SW 1271 (cell line): Measurements from ENCODE around the gene RAPGEF5.

Experiments
- DNase-seq, 2 experiments: peaks; one replicate each; lab custom pipeline; 2025; lab: John Stamatoyannopoulos, UW

Gene RAPGEF5

DNA sequence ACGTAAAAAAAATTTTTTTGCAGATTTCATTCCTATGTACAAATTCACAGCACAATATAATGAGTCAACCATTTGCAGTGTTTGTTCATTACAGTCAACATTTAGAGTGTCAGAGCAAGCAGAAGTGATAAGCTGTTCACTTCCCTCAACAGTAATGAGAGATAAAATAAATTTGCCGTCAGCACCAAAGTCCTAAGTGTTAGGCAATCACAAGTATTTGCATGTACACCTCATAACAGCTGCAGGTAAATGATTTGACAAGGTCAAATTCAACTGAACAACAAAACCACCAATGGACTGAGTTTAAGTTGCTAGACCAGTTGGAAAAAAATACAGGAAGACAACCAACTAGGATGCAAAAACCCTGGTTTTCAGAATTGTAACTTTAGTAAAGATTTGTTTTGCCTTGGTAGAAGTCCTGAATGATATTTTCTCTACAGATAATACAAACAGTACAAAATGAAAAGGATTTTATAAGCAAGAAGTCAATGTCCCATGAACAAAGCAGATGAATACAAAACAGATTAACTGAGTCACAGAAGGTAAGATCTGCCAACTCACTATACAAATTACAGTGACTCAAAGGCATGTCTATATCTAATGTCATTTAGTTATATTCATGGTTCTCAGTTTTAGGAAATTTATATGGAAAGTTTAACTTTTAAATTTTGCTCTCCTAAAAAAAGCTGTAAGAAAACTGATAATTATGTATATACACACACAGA lies 10.4 kb downstream of the RAPGEF5 start:
- no peak for DNase-seq

DNA sequence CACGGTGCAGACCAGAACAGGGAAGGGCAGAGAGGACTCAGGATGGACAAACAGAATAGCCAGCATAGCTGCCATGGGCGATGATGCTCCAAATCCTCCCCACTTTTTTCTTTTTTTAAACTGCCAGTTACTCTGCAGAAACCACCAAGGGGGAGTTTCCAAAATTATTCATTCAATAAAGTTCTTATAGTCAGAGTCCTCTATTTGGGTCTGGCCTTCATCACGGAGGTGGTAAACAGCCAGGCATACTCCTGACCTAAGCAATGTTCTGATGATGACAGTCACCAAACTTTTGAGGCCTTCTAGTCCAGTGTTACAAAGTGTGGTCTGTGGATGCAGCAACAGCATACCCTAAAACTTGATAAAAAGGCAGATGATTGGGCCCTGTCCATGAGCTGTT lies 12.3 kb downstream of the RAPGEF5 start:
- DNase-seq = no peak

DNA sequence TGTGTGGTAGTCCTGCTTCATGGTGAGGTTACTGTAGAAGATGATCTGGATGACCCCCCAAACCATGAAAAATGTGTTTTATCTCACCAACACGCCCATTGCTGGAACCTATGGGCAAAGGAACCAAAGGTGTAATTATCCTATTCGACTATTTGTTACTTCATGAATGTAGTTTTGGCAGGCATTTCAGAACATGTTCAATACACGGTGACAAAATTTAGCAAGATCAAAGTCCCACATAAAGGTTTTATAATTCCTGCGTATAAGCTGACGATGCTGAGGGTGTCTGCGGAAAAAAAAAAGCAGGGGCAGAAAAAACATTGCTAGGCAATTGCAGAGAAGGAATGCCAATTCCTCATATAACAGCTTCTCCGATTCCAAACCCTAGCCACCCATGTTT lies 13.3 kb downstream of the RAPGEF5 start:
- no peak for DNase-seq

DNA sequence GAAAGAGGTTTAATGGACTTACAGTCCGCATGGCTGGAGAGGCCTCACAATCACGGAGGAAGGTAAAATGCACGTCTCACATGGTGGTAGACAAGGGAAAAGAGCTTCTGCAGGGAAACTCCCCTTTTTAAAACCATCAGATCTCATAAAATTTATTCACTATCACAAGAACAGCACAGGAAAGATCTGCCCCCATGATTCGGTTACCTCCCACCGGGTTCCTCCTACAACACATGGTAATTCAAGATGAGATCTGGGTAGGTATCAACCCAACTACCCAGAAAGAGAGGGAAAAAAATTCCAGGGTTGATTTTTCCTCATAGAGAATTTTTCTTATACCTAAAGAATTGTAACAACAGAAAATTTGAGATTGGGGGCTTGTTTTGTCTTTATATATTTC lies 13.9 kb downstream of the RAPGEF5 start:
- DNase-seq = no peak

DNA sequence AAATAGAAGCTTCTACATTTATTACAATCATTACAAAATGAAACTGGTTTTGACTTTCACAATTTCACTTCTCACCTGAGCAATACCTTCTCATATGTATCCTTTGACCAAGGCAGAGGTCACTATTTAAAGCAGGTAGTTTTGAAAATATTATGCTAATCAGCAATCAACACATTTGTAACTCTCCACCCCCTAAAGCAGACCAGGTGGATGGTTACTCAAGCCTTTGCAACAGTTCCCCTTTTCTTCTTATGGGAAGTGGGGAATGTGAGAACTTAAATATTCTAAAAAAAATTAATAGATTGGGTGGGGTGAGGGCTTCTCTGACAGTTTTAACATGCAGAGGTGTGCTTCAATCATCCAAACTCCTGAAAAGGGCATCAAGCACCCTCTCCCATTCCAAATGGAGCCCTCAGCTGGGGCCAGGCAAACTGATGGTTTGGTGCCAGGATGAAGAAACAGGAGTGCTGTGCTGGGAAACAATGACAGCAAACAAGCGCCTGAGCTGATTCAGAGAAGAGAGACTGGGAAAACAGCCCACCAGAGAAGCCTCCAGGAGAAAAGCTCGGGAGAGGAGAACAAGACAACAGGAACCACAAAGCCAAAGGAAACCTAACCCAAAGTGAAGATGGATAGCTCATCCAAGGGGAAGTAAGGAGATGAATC lies 17.1 kb downstream of the RAPGEF5 start:
- no peak for DNase-seq

DNA sequence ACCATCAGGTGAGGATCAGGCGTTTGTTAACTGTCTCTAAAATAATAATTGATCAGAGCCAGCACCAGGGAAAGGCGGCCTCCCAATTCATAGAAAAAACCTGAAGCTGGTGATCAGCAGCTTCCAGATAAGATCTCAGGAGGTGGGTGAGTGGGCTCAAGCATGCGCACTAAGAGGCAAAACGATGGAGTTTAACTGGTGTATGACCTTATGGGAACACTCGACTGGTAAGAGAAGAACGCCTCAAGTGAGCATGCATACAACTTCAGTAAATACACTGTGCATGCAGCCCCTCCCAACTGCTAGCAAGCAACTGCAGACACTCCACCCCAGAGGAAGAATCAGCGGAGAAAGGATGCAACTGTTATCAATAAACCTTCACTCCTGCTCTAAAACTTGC lies 18.1 kb downstream of the RAPGEF5 start:
- no peak for DNase-seq

DNA sequence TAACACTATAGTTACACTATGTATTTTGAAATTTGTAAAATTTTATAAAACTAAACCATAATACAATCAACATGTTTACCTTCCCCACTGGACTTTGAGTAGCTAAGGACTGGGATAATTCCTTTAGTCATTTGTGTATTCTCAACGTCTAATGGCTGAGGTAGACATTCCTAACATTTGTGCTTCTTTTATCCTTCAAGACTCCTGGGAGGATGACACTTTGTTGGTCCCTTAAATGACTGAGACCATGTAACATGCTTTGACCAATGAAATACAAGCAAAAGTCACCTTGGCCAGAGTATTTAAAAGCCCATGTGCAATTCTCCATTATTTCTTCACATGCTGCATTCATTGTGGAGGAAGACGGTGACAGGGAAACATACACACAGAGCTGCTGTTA lies 18.5 kb downstream of the RAPGEF5 start:
- no peak for DNase-seq

DNA sequence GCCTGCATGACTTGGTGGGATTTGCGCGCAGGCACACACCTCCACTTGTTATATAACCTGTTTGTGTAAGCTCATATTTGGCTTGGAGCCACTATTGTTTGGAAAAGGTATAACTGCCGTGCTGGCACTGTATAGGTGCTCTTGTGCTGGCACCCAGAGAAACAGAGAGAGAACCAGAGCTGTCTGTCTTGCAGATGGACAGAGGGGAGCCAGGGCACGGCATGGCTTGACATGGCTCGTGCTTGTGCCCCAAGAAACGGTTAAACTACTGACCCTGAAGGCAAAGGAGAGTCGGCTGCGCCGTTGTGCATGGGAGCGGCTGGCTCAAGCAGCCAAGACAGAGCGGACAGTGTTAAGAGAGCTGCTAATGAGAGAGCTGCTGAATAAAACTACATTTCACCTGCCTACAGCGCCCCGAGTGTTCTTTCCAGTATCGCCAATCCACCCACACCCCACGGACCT lies 23.2 kb downstream of the RAPGEF5 start:
- no peak for DNase-seq

DNA sequence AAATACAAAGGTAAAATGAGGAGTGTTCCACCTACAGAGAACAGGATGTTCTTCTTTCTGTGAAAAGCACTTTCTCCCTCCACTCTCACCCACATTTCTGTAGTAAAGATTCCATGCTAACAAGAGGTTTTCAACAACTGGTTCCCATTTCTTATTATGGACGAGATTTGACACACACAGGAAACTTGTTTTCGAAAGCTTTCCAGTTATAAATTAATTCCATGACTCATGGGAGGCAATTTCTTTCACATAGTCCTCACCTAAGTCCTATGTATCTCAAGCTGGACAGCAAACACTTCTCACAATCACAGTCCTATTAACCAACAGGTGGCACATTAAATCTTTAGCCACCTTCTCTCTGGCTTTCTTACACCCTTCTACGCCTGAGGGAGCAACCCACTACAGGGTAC lies 24.5 kb downstream of the RAPGEF5 start:
- DNase-seq = no peak

DNA sequence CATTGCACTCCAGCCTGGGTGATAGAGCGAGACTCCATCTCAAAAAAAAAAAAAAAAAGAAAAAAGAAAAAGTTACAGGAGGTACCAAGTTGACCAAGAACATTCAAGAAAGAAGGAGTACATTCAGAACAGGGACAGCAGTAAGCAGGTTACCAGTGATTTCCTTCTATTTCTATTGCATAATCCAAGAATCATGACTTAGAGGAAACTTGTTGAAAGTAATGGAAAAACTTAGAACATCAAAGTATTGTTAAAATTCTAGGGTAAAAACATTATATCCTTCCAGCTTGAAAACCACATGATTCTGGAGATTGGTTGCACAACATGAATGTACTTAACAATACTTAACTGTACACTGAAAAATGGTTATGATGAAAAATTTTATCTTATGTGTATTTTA lies 25.2 kb downstream of the RAPGEF5 start:
- DNase-seq = no peak

DNA sequence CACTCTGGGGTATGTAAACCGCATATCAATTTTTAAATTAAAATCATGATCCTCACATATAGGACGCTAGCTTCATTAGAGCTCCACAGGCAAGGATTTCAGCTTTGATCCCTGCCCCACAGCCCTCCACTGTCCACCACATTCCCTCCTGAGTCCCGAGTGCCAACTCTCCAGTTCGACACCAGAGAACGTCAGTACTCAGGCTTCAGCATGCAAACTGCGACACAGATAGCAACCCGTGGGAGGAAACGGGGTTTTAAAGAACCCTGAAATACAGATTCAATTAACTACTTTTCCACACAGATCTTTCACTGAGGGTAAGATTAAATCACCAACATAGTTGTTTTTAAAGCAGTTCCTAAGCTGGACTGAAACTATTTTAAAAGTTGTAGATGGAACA lies 26.1 kb downstream of the RAPGEF5 start:
- no peak for DNase-seq

DNA sequence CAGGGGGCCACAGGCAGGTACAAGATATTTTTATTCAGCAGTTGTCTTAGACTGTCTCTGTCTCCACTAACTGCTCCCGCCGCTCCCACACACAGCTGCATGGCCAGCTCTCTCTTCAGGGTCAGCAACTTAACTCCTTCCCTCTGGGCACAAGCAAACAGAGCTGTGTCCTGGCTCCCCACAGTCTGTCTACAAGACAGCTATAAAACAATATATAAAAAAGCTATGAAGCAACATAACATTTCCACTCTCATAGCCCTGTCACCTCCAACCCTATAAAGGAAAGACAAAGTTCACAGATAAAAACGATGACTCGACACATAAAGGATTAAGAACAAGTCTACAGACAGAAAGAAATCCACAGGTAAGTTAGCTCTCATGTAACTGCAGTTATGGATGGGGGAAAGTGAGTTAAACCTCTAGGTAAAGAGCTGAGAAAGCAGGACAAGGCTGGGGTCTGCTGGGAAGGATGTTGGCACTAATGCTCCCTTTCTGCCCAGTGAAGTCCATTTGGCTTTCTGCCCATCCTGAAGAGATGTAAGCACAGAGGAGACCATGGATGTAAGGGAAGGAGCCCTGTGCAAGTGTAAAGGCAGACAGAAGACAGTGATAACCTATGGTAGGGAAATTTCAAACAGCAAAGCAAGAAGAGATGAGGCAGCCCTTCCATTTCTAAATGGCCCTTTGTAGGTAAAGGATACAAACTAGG lies 27.0 kb downstream of the RAPGEF5 start:
- no peak for DNase-seq

DNA sequence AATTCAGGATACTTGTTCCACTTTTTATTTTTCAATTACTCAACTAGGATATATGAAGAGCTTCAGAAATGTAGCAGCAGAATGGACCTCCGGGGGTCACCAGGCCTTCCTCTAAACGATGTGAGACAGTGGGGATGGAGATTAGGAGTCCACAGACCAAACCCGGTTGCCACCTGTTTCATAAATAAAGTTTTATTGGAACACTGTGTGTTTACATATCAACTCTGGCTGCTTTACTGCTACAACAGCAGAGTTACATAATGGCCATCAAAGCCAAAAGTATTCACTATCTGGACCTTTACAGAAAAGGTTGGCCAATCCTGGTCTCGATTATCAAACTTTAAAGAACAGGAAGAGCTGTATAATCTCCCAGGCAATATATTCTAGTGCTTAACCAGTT lies 30.8 kb downstream of the RAPGEF5 start:
- no peak for DNase-seq

DNA sequence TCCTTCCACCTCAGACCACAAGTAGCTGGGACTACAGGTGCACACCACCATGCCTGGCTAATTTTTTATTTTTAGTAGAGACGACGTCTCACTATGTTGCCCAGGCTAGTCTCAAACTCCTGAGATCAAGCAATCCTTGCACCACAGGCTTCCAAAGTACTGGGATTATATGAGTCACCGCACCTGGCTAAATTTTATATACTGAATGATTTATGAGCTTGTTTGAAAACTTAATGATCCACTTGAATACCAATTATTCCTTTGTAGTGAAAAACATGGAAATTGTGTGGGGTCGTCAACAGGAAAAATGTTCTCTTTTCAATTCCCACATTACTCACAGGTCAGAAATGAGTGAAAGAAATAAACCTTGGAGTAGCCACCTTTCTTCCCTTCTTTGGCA lies 31.3 kb downstream of the RAPGEF5 start:
- no peak for DNase-seq

DNA sequence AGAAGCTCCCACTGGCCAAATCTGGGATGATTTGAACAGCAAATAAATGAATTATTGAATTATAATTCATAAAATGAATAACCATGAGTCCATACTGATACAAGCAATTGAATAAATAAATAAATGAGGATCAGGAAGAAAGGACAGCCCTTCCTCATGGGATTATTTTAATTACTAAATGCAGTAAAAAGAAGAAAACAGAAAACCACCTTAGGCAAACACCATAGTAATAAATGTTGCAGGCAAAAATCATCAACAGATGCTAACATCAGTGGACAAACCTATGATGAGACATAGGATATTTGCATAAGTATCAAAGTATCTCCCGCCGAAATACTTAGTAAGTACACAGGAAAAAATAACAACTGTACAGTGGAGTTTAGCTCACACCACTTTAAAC lies 33.2 kb downstream of the RAPGEF5 start:
- DNase-seq = no peak

DNA sequence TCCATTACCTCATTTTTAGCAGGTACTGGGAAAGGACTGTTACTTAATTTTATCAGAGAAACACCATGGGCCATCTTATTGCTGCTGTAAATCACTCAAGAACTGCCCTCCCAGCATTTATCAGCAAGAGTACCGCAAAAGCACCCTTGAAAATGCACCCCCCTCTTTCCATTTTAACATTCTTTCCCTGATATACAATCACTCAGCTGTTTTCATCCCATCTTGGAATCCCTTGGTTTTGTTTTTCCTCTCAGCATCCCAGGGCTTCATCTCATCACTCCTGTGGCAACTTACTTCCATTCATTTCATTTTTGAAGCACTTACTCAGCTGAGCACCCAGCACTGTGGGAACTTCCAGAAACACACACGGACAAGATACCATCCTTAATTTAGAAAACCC lies 36.5 kb downstream of the RAPGEF5 start:
- no peak for DNase-seq

DNA sequence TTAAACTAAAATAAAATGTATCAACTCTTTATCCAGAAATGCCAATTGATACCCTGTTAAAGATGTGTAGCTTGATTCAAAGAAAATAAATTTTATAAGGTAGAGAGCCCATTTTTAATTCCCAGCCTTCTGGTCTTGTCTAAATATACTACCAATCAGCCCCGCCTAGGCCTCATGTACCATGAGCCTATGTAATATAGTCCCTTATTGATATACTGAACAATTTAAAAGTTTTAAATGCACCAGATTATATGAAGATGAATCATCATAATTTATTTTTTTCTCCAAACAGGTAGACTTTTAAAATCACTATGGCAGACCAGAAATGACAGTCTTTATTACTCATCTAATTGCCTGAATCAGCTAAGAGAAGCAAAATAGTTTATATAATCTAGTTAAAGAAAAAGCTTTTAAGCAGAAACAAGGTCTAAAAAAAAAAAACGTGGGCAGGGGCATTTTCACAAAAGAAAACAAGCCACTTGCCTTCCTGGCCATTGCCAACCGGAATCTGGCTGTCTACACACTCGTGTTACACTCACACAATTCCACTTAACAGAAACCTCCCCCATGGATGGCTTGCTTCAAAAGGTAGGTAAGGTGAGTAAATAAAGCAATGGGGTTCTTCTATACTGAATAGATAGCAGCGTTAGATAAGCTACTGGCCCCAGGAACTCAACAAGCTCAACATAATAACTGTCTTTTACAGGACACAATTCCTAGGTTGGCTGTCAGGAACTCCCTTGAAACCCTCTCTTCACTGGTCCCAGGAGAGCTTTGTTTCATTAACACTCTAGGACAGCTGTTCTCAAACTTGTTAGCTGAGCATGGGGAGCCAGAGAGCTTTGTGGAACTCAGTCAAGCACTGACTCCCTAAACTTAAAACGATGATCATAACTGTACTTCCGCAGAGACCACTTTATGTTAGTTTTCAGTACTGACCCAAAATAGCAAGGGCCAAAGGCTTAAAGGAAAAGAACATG lies 37.2 kb downstream of the RAPGEF5 start:
- no peak for DNase-seq

DNA sequence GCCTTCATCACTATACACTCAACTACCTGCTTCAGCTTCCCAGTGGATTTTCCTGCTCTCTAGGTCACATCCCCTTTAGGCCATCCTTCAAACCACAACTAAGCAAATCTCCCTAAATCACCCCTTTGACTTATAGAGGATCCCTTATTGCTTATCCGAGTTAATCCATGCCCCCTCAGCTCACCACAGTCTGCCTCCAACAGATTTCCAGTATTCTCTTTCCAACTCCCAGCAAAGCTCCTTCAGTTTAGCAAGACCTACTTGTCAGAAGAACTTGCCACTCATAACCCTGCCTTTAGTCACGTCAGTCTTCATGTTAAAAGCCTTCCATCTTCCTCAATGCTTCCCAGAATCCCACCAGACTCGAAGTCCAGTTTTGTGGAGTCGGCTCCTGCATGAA lies 38.6 kb downstream of the RAPGEF5 start:
- DNase-seq = no peak

DNA sequence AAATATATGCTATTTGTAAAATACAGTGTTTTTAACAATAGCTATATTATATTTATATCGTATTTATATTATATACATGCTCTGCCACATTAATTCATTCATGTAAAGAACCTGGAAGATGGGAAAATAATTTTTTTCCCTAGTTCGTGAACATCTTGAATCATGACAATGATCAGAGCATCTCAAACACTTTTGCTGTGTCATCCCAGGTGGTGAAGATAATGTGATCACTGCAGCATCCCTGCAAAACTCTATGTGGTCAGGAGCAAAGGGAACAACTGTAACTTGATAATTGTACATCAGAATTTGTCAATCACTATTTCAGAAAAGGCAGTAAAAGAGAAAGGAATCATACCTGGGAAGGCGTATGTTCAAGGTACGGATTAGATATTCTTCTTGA lies 39.3 kb downstream of the RAPGEF5 start:
- DNase-seq = no peak

DNA sequence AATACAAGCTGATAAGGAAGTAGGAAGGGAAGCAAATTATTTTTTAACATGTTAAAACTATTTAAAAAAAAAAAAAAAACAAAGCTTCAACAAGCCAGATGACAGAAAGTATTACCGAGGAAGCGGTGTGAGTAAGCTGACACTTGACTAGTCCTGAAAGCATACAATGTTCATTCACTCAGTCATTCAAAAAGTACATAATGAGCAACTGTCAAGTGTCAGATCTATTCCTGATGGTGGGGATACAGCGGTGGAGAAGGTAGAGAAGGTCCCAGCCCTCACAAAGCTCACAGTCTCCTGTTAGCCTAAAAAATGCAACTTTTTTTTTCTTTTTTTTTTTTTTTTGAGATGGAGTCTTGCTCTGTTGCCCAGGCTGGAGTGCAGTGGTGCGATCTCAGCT lies 40.0 kb downstream of the RAPGEF5 start:
- no peak for DNase-seq

DNA sequence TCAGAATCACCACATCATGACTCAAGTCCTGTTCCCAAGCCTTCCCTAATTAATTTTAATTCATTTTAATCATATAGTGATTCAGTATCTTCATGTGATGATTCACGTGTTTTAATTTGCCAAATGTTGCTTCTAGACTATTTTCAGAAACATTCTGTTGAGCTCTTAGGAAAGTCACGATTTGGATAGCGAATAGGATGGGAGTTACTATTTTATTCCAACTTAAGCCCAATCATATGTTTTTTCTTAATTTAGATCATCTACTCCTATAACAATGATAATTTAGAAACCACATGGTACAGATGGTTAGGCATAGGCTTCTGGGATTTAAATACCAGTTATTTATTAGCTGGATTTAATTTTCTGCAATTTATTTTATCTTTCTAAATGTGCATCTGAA lies 49.1 kb downstream of the RAPGEF5 start:
- DNase-seq = no peak

DNA sequence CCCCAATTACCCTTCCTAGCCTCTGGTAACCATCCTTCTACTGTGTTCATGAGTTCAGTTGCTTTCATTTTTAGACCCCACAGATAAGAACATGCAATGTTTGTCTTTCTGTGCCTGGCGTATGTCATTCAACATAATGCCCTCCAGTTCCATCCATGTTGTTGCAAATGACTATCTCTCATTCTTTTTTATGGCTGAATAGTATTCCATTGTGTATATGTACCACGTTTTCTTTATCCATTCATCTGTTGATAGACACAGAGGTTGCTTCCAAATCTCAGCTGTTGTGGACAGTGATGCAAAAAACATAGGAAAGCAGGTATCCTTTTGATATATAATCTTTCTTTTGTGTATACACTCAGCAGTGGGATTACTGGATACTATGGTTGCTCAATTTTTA lies 51.2 kb downstream of the RAPGEF5 start:
- DNase-seq = no peak
